IPS DF 4.7 (cell line): ENCODE data around the gene TFPT.

Source experiments
- DNase-seq: peaks from one replicate; pipeline ENCODE4 v3.0.0-alpha.2; 2013; ENCODE audit warnings: low spot score; ENCODE audit errors: extremely low read depth

Gene TFPT

DNA sequence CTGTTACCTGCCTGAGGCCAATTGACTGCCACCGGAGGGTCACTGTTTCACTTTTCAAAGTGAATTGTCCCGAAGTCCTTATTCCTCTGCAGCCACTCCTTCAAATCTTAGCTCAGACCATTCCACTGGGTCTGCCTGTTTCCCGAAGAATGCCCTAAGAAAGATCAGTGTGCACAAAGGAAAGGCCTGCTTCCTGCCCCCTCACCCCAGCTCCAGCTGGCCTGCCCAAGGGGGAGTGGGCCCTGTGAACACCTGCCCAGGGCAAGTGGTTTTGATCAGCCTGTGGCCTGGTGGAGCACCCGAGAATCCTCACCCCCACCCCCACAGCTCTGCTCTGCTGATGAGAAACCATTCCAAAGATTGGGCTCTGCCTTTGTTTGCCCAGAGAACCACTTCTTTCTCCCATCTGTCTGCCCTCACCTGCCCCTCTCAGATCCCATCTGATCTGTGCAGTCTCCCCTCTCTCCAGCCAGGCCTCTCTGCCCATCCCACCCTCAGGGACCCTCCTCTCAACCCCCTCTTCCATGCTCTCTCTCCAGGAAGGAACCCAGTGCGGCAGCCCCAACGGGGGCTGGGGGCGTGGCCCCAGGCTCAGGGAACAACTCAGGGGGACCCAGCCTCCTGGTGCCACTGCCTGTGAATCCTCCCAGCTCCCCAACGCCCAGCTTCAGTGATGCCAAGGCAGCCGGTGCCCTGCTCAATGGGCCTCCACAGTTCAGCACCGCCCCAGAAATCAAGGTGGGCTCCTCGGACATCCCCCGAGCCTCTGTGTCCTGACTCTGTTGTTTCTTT, 33.8 kb upstream of the TFPT start:
- DNase-seq: no peak

DNA sequence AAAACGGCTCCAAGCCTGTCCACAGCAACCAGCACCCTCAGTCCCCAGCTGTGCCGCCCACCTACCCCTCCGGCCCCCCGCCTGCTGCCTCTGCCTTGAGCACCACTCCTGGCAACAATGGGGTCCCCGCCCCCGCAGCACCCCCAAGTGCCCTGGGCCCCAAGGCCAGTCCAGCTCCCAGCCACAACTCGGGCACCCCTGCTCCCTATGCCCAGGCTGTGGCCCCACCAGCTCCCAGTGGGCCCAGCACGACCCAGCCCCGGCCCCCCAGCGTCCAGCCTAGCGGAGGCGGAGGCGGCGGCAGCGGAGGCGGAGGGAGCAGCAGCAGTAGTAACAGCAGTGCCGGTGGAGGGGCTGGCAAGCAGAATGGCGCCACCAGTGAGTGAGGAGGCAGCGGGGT, 32.7 kb upstream of the TFPT start:
- no peak for DNase-seq

DNA sequence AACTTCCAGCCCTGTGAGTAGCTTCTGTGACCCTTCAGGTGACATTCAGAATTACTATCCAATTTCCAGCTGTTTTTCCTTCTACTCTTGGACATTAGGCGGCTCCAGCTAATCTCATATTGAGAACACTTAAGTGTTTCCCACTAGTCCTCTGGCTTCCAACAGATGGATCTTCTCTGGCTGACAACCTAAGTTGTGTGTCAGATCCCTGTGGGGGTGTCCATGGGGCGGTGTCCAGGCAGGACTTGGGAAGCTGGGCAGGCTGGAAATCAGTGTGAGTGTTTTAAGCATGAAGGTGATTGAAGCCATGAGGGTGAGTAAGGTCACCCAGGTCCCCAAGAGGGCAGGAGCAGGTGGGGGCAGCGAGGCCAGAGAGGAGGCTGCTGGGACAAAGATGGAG, 32.2 kb upstream of the TFPT start:
- DNase-seq: no peak

DNA sequence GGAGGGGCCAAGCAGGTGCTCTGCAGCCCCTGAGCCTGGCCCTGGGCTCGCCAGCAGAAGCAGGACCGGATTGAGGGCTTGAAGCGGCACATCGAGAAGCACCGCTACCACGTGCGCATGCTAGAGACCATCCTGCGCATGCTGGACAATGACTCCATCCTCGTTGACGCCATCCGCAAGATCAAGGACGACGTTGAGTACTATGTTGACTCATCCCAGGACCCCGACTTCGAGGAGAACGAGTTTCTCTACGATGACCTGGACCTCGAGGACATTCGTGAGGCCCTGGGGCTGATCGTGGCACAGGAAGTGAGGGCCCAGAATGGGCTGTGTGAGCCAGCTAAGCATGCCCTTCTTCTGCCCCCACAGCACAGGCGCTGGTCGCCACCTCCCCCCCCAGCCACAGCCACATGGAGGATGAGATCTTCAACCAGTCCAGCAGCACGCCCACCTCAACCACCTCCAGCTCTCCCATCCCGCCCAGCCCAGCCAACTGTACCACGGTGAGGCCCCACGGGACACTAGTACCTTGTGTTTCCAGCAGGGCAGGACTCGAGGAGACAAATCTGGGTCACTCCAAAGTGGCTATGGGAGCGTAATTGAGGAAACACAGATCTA, 30.2 kb upstream of the TFPT start:
- DNase-seq: no peak

DNA sequence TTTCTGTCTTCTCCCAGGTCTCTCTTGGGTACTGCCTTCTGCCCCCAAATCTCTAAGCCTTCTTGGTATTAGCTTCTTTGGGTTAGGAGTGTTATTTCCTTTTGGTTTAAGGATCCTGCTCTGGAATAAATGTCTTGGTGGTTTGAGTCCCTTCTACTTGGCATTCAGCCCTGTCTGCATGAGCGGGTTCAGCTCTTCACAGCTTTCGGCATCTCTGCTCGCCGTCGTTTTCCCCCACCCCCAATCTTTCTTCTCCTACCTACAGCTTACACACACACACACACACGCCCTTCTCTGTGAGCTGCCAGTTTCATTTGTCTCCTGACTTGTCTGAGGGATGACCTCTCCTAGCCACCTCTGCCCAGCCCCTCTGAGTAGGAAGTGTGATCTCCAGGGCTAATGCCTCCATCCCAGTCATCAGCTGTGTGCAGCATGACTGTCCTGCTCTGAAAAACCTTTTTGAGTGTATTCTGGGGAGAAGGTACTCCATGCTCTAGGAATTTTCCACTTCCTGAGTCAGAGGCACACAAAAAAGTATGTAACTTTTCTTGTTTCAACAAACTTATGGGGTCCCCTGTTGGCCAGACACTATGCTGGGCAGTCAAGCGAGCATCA, 26.8 kb upstream of the TFPT start:
- DNase-seq: no peak

DNA sequence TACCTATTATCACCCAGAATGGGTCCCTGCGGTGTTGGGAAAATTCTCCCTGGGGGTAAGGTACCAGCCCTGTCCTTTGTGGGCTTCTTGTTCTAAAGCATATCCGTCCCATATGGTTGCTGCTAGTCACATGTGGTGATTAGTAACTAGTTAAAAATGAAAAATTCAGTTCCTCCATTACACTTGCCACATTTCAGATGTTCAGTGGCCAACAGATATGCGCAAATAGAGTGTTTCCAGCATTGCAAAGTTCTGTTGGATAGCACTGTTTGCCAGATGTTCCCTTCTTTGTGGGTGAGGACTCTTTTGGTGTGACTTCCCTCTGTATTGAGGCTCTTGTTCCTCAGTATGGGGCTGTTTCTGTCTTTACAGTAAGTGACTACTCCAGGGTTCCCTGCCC, 25.9 kb upstream of the TFPT start:
- DNase-seq: no peak

DNA sequence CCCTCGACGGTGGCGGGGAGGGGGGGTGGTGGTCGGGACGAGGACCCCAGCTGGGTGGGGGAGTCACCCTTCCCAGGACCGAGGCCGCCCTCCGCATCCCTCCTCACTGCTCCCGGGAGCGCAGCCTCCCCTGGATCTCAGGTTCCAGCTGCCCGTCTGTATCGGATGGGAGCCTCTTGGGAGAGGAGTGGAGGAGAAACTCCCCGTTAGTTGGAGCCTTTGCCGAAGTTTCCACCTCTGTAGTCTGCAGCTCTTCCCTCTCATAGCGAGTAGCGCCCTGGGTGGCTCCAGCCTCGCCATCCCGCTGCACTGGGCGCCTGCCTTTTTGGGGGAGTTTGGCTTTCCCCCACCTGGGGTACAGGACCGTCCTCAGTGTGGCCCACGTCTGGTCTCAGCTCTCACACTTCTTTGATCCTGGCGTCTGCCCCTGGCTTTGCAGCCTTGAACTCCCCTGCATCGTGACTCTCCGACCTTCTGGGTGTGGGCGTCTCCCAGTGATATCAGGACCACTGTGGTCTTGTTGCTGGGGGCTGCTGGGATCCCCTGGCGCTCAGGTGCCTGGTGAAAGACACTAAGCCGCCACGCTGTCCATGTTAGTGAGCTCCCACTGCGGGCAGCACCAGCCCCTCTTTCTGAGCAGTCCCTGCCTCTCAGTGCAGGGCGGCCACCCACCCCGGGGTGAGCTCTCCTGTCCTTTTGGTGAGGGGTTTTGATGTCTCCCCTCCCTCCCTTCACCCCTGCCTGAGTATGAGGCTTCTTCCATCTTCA, 23.2 kb upstream of the TFPT start:
- DNase-seq: no peak

DNA sequence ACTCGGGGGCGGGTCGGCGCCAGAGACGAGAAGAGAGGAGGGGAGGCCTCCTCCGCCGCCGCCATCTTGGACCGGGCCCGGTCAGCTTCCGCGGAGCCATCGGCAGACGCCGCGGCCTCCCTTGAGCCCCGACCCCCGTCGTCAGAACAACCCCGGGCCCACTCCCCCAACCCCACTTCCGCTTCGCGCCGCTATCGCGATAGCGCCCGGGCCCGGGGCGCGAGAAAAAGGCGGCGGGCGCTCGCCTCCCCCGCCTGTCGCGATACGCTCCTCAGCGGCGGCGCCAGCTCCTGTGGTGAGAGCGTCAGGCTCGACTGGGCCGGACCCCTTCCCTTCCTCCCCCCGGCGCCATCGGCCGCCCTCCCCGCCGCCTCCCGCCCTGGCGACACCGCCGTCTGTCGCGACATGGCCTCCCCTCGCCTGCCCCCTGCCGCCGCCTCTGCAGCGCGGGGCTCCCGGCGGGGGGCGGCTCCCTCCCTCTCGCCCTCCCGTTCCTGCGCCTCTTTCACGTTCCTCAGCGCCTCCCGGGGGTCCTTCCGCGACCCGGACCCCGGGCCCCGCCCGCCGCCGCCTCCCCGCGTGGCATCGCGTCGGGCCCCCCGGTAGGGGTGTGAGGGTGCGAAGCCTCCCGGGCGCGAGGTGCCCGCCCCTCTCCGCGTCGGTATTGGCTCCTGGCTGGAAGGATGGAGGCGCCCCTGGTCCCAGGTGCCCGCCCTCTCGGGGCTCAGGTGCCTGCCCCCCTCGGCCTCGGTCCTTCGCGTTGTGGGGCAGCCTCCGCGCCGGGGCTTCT, 22.4 kb upstream of the TFPT start, which contains the start of gene CNOT3:
Gene CNOT3, plus strand, starts transcription at position 64 of the 790 bp plus-strand sequence. CDS start 5,217 bp downstream, outside the sequence.
- DNase-seq: no peak

DNA sequence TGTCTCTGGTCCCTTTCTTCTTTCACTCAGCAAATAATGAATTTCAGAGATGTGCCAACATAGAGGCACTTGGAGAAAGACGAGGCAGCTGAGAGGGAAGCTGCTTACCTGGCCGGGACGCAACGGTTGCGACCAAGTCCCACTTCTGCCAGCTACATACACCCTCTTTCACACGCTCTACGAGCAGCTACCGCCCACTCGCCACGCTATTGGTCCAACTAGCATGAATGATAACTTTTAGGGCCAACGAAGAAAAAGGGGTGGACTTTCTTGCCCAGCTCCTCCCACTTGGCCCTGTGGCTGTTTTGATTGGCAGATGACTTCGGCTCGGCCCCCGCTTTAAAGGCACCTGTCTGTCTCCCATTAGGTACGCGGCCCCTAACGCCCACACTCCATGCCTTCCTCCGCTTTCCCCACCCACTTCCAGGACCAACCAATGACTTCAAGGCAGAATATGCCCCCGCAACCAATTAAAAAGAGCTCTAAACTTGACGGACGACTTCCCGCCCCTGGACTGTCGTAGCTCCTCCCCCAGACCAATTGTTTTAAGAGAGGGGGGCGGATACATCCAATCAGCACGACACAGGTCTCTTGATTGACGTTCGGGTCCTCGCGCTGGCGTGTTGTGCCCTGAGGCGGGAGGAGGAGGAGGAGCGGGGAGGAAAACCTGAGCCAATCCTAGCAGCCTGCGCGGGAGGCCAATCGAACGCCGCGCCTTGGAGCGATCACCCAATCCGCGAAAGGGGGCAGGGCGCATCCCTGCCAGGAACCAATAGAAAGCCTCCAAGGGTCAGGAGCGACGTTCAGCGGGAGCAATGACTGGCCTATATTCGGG, 21.6 kb upstream of the TFPT start:
- DNase-seq: peak; percentile 100

DNA sequence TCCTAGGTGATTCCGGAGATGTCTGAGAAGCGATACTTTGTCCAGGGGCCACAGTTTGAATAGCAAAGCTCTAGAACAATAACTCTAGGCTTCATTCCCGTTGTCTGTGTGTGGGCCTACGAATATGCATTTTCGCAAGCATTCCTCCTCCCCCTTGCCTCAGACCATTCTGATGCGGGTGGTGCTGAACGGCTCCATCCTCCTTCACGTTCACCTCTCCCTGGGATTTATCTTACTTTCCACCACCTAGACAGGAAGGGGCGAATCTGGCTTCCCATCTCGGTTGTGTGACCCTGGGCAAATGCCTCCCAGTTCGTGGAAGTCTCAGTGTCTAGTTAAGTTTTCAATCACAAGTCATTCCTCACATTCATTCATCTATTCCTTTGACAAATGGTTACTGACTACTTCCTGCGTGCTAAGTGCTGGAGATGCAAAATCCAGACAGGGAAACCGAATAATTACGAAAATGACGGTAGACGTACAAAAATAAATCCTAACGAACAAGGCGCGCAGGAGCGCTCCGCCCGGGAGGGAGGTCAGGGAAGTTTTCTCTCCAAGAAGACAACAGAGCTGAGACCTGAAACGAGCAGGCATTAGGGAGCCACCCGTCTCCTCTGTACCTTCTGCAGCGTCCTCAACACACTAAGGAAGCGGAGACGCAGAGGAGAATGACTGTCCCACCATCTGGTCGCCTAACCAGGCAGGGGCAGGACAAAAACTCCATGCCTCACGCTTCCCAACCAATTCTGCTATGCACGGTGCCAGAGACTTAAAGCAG, 20.8 kb upstream of the TFPT start:
- no peak for DNase-seq

DNA sequence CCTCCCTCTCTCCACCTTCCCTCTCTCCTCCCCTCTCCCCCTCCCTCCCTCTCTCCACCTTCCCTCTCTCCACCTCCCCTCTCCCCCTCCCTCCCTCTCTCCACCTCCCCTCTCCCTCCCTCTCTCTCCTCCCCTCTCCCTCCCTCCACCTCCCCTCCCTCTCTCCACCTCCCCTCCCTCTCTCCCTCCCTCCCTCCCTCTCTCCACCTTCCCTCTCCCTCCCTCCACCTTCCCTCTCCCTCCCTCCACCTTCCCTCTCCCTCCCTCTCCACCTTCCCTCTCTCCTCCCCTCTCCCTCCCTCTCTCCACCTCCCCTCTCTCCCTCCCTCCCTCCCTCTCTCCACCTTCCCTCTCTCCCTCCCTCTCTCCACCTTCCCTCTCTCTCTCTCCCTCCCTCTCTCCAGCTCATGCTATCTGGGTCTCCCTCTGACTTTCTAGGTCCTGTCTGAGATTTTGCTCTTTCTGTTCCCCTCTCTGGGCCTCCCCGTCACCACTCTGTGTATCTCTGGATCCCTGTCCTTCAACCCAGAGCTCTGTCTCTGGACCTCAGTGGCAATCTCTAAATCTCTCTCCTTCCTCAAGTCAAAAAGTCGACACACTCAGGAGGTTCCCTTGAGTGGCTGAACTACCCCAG, 18.6 kb upstream of the TFPT start:
- no peak for DNase-seq

DNA sequence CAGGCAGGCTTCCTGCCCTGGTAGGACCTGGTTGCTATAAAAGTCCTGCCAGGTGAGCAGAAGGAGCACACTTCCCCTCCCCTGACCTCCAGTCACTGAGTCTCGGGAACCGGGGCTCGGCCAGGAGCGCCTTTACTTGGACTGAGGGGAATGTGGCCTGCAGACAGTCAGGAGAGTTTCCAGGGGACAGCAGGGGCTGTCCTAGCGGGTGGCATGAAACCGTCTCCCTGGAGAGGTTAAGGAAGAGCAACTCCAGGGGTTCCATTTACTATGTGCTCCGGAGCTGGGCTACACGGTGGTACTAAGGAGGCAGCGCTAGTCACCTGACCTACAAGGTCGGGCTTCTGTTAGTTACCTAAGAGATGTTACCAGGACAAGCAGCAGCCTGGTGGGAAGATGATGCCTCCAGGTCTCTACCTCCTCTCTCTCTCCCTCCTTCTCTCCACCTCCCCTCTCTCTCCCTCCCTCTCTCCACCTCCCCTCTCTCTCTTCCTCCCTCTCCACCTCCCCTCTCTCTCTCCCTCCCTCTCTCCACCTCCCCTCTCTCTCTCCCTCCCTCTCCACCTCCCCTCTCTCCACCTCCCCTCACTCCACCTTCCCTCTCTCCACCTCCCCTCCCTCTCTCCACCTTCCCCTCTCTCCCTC, 18.0 kb upstream of the TFPT start:
- DNase-seq: no peak

DNA sequence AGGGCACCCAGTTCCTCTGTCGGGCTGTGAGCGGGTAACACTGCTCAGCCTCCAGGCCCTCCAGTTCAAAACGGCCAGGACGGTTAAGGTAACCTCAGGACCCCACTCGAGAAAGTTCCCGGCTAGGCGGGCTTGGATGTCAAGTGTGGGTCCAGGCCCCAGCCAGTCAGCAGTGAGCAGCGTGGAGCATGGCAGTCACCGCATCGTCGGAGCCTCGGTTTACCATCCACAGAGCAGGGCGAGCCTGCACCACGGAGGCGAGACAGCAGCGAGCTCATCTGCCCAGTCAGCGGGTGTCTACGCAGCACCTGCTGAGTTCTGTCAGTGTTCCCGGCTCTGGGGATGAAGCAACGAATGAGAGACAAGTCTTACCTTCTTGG, 14.2 kb upstream of the TFPT start:
- DNase-seq: no peak

DNA sequence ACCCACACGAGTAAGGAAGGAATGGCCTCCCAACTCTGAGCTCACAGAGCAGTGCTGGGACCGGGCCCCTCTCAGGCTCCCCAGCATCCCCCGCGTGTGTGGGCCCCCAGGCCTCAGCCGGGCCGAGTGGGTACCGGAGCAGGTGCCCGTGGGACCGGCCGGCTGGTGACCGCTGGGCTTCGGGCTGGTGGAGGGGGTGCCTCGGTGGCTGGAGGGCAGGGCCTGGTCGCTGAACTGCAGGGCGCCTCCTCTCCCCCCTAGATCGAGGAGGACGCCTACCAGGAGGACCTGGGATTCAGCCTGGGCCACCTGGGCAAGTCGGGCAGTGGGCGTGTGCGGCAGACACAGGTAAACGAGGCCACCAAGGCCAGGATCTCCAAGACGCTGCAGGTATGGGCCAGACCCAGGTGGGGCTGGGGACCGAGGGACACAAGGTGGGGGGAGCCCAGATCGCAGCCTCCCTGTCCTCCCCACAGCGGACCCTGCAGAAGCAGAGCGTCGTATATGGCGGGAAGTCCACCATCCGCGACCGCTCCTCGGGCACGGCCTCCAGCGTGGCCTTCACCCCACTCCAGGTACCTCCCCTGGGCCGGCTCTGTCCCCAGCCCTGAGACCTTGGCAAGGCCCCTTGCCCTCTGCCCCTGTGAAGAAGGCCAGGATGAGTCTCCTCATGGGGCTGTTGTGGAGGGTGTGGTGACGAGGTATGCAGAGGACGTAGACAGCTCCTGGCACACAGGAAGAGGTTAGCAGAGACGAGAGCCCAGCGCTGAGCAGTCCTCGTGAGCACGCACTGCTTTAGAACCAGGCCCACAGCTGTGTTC, 13.5 kb upstream of the TFPT start:
- DNase-seq: no peak

DNA sequence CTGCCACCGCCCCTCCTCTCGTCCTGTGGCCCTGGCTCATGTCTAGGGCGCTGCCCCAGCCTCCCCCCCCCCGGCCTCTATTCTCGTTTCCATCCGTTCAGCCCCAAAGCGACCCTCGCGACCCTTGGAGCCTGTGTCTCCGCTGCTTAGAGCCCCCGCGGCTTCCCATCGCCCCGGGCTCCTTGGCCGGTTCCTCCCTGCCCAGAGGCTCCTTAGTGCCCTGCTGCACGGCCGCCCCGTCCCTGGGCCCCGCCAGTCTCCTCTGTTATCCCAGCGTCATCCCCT, 12.9 kb upstream of the TFPT start:
- DNase-seq: no peak

DNA sequence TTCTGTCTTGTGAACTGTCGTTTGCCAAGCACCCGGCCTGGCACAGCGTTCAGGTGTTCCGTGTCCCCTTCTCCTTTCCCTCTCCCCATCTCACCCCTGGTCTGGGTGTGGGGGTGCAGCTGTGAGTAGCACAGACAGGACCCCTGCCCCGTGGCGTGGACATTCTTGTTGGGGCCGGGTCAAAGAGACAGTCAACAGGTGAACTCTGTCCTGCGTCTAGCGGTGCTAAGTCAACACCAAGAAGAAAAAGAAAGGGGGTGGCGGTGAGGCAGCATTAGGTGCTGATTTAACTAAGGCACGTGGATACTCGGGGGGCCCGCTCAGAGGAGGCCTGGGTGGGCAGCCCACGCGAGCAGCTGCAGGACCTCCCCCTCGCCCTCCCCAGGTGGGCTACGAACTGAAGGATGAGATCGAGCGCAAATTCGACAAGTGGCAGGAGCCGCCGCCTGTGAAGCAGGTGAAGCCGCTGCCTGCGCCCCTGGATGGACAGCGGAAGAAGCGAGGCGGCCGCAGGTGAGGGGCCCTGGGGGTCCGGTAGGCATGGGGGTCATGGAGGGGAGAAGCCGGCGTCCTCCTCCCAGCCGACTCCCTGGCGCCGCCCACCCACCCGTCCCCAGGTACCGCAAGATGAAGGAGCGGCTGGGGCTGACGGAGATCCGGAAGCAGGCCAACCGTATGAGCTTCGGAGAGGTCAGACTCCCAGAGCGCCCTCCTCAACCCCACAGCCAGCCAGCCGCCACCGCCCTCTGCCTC, 12.4 kb upstream of the TFPT start:
- DNase-seq: no peak

DNA sequence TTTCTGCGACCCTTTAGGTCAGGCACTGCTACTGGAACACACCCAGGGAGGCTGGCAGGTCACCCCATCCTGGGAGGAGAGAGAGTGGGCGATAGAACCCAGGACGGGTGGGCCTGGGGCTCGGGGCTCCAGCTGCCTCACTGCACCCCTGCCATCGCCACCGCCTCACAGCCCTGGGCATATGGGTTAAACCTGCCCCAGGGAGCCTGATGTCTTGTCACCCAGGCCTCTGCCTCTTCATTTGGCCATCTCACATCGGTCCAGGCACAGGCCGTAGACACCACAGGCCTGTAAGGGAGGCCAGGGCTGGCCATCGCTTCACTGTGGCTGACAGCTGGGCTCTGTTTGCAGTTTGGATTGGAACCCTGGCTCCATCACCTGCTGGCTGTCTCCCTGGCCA, 10.3 kb upstream of the TFPT start:
- no peak for DNase-seq
